Body of pancreas (tissue), 4 donors: ENCODE results near the gene GAS5. TPM values are rescaled to one million over a fixed set of nuclear protein-coding genes. Genes with fewer than 3 reads are reported as not detected.

ENCODE experiments used
- ATAC-seq: fragments of 150-250 bp; one replicate; pipeline ENCODE4 v1.9.1; 2016
- DNase-seq, 4 donors: peaks; one replicate each; pipeline ENCODE4 v3.0.0-alpha.2; 2019
- H3K27ac ChIP-seq, 4 donors: fragments of 200-600 bp; sonication (generic); 1 replicate in 3 of 4; 2 replicates in 1 of 4; pipeline versions ENCODE4 v1.5.1 to v1.6.1; 2016 to 2019; ENCODE audit warnings: mild to moderate bottlenecking in 1 of 4, mixed read lengths in 1 of 4, moderate library complexity in 1 of 4
- H3K27me3 ChIP-seq, 2 donors: fragments of 200-600 bp; sonication (generic); one replicate each; pipeline ENCODE4 v1.6.0; 2016; ENCODE audit warnings: mild to moderate bottlenecking in 1 of 2
- H3K36me3 ChIP-seq, 2 donors: fragments of 200-600 bp; sonication (generic); replicated peaks in 1 of 2; 2 replicates each; pipeline ENCODE4 v1.5.1; 2016; ENCODE audit warnings: low read depth in 2 of 2; ENCODE audit not compliant: insufficient read depth in 1 of 2
- H3K4me1 ChIP-seq: fragments of 200-600 bp; sonication (generic); one replicate; pipeline ENCODE4 v1.6.0; 2016
- H3K4me3 ChIP-seq, 2 donors: fragments of 200-600 bp; sonication (generic); 1 replicate in 1 of 2; 2 replicates in 1 of 2; pipeline ENCODE4 v1.5.1; 2016 to 2019
- H3K9me3 ChIP-seq, 3 donors: fragments of 200-600 bp; sonication (generic); 1 replicate in 2 of 3; 2 replicates in 1 of 3; pipeline ENCODE4 v1.5.1; 2016
- POLR2A ChIP-seq, 3 donors: fragments of 450-650 bp; IDR thresholded peaks; one replicate each; pipeline ENCODE4 v1.6.1; 2016; ENCODE audit warnings: antibody characterized with exemption in 3 of 3, mild to moderate bottlenecking in 2 of 3
- WGBS, 2 donors: methylation state at CpG; one replicate each; pipeline ENCODE4 v1.1.5; 2017; 5-methylcytosine and 5-hydroxymethylcytosine counted together
- intact Hi-C: fragments of 100-400 bp; cut with DNase I; formaldehyde crosslinking; loops from one replicate; pipeline ENCODE4 v1.15.1; 2023
- total RNA-seq, 2 donors: library from RNA; depleted of rRNA; stranded (reverse); fragments of >200 nt; gene quantifications; one replicate each; pipeline ENCODE4 v1.1.0, GENCODE V29; 2016
- TF ChIP-seq, protein P1 (sequence below), 7 experiments: fragments of 450-650 bp in 4 of 7; fragments of 200-600 bp in 3 of 7; sonication (generic) in 3 of 7; IDR thresholded peaks; one replicate each; pipeline ENCODE4 v1.5.1; 2016 to 2019; ENCODE audit warnings: antibody characterized with exemption in 7 of 7

Gene GAS5
- total RNA-seq, 2 donors from 2014 or later = 413 to 570 TPM

DNA sequence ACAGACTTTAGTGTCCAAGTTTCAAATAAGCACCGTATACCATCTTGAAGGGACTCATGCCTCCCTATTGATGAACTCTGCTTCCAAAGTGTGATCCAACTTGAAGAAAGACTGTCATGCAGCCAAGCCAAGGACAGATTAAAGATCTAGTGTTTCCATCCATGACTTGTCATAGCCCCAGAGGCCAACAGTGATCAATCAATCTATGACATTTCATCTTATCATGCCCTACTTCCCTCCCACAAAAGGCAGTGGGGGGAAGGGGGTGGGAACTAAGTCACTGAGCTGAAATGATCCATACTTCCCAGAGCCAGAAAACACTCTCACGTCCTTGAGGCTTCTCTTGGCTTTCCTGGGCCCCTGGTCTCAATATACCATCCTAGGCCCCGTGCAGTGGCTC is 45.3 kb upstream of the GAS5 start:
- ATAC-seq (no peak), DNase-seq (no peak)
- no peak for TF ChIP-seq POLR2A (IDR thresholded peaks at IDR 0.05)
- TF ChIP-seq, protein P1, sequence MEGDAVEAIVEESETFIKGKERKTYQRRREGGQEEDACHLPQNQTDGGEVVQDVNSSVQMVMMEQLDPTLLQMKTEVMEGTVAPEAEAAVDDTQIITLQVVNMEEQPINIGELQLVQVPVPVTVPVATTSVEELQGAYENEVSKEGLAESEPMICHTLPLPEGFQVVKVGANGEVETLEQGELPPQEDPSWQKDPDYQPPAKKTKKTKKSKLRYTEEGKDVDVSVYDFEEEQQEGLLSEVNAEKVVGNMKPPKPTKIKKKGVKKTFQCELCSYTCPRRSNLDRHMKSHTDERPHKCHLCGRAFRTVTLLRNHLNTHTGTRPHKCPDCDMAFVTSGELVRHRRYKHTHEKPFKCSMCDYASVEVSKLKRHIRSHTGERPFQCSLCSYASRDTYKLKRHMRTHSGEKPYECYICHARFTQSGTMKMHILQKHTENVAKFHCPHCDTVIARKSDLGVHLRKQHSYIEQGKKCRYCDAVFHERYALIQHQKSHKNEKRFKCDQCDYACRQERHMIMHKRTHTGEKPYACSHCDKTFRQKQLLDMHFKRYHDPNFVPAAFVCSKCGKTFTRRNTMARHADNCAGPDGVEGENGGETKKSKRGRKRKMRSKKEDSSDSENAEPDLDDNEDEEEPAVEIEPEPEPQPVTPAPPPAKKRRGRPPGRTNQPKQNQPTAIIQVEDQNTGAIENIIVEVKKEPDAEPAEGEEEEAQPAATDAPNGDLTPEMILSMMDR (IDR thresholded peaks at IDR 0.05) = no peak
- H3K36me3 ChIP-seq = no peaks in the 10 kb centered on the region
- intact Hi-C loops = no loop called here
- H3K27ac ChIP-seq = no peak overlapping the region
- no peaks in the 10 kb centered on the region for H3K4me1 ChIP-seq
- H3K9me3 ChIP-seq = no peaks in the 10 kb centered on the region
- H3K4me3 ChIP-seq = no peak overlapping the region
- no peaks in the 10 kb centered on the region for H3K27me3 ChIP-seq
- WGBS, 2 donors = 92 to 93% methylated on average over 3 of the region's 3 CpGs

GRCh38 chr1:173903827-173904531 is 36.2 kb upstream of the GAS5 start:
- Histone ChIP-seq H3K9me3 (no peaks in the 10 kb centered on the region), H3K4me1 (peaks cover 13% of the 10 kb centered on the region), H3K27ac (peak overlapping the region in 3 of 4 donors; percentile 22 to 33 (median 23)), H3K4me3 (no peak overlapping the region), H3K36me3 (no peaks in the 10 kb centered on the region), H3K27me3 (no peaks in the 10 kb centered on the region)
- no peak for DNase-seq
- ATAC-seq = no peak
- TF ChIP-seq POLR2A (IDR thresholded peaks at IDR 0.05) = no peak
- TF ChIP-seq, protein P1 (IDR thresholded peaks at IDR 0.05) = no peak
- intact Hi-C loops = no loop called here
- WGBS, 2 donors = 29 to 33% methylated on average over 6 of the region's 6 CpGs

- H3K4me3 ChIP-seq = no peak overlapping the region
- no peaks in the 10 kb centered on the region for H3K27me3 ChIP-seq
- intact Hi-C loops = no loop called here
- H3K27ac ChIP-seq = no peak overlapping the region
- H3K4me1 ChIP-seq = peaks cover 24% of the 10 kb centered on the region
- ATAC-seq = no peak
- DNase-seq = no peak
- WGBS, 2 donors = 74 to 78% methylated on average over 3 of the region's 3 CpGs
- no peaks in the 10 kb centered on the region for H3K9me3 ChIP-seq
- no peaks in the 10 kb centered on the region for H3K36me3 ChIP-seq
- TF ChIP-seq, protein P1 (IDR thresholded peaks at IDR 0.05) = no peak
- TF ChIP-seq POLR2A (IDR thresholded peaks at IDR 0.05) = no peak
These were observed 33.2 kb upstream of the GAS5 start for GRCh38 chr1:173900992-173901391.

DNA sequence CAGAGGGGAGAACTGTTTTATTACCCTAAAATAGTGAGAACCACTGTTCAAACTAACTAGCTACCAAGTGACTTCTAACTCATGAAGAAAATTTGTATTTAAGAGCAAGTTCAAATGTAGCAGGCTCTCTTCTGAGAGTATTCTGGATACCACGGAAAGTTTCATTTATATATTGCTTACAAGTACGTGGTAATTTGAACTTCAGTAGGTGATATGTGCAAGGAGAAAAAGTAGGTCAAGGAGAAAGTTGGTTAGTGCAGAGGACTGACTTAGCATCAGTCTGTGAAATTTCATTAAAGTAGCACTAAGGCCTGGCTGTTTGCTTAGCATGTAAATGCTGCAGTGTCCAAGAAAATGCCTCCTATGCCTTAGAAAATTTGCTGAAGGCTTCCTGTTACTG is 32.6 kb upstream of the GAS5 start:
- WGBS, 2 donors = 44 to 45% methylated on average over 2 of the region's 2 CpGs
- no peaks in the 10 kb centered on the region for H3K27me3 ChIP-seq
- ATAC-seq (no peak), DNase-seq (no peak)
- no peaks in the 10 kb centered on the region for H3K9me3 ChIP-seq
- H3K27ac ChIP-seq = no peak overlapping the region
- intact Hi-C loops = no loop called here
- no peaks in the 10 kb centered on the region for H3K36me3 ChIP-seq
- no peak overlapping the region for H3K4me3 ChIP-seq
- TF ChIP-seq, protein P1 (IDR thresholded peaks at IDR 0.05) = no peak
- no peak for TF ChIP-seq POLR2A (IDR thresholded peaks at IDR 0.05)
- peaks cover 24% of the 10 kb centered on the region for H3K4me1 ChIP-seq

- Histone ChIP-seq H3K27ac (no peak overlapping the region), H3K27me3 (no peaks in the 10 kb centered on the region), H3K9me3 (no peaks in the 10 kb centered on the region), H3K4me1 (peaks cover 10% of the 10 kb centered on the region), H3K4me3 (no peak overlapping the region), H3K36me3 (no peaks in the 10 kb centered on the region)
- WGBS, 2 donors = 93% methylated on average over 3 of the region's 3 CpGs
- TF ChIP-seq, protein P1 (IDR thresholded peaks at IDR 0.05) = no peak
- no peak for TF ChIP-seq POLR2A (IDR thresholded peaks at IDR 0.05)
- DNase-seq (no peak), ATAC-seq (no peak)
- intact Hi-C loops = no loop called here
These were observed 26.4 kb upstream of the GAS5 start for GRCh38 chr1:173894189-173894588.
